Measurements from ENCODE around the gene HNRNPDL. TPM values are rescaled to one million over a fixed set of nuclear protein-coding genes. Genes with fewer than 3 reads are reported as not detected.
A peak's percentile ranks its signal among the peaks of the same experiment; 100 is the strongest.

Gene HNRNPDL
- total and polyA plus RNA-seq, 2 of the 13 experiments (the other 11 are each of a cell fraction or from before 2014, with no cell fraction given) = 167 to 414 TPM

- TF ChIP-seq DZIP1 (CRISPR knock-in tag; IDR thresholded peaks at IDR 0.05) (no peak), REPIN1 (CRISPR knock-in tag; IDR thresholded peaks at IDR 0.05; ENCODE audit: borderline replicate concordance, low read depth) (no peak), CEBPZ (IDR thresholded peaks at IDR 0.05; ENCODE audit: low read length) (no peak), PITX1 (CRISPR knock-in tag; IDR thresholded peaks at IDR 0.05) (no peak), ZNF770 (CRISPR knock-in tag; IDR thresholded peaks at IDR 0.05) (peak; percentile 88), SPEN (CRISPR knock-in tag; IDR thresholded peaks at IDR 0.05; ENCODE audit: low read depth) (no peak), AHDC1 (CRISPR knock-in tag; IDR thresholded peaks at IDR 0.05; ENCODE audit: borderline replicate concordance) (peak; percentile 53; the same call in 1 of the 2 replicates), KMT2B (CRISPR knock-in tag; IDR thresholded peaks at IDR 0.05) (no peak), ZNF260 (CRISPR knock-in tag; IDR thresholded peaks at IDR 0.05; ENCODE audit: borderline replicate concordance, low read depth) (no peak), ZNF576 (CRISPR knock-in tag; IDR thresholded peaks at IDR 0.05) (no peak), POGZ (CRISPR knock-in tag; IDR thresholded peaks at IDR 0.05) (peak; percentile 62), ZNF558 (CRISPR knock-in tag; IDR thresholded peaks at IDR 0.05; ENCODE audit: borderline replicate concordance) (no peak), KMT2A (CRISPR knock-in tag; IDR thresholded peaks at IDR 0.05) (peak; percentile 61; the same call in 1 of the 2 replicates)
Measured at GRCh38 chr4:82434949-82435348, 4.7 kb upstream of the HNRNPDL start (continued).
